Mesenchymal stem cell (in vitro differentiated cells and primary cell): ENCODE data around the gene OPCML.

Experiments
- DNase-seq: peaks from one replicate; pipeline ENCODE4 v3.0.0-alpha.2; 2013
- H2AFZ ChIP-seq: one replicate; pipeline ENCODE4 v1.6.1; 2013; ENCODE audit warnings: low read depth, mild to moderate bottlenecking, control low read depth, inconsistent platforms, low read length, moderate library complexity
- H2AK5ac ChIP-seq: 2 replicates; pipeline ENCODE4 v1.6.1; 2013; ENCODE audit warnings: low read length, moderate library complexity, mild to moderate bottlenecking, inconsistent platforms; ENCODE audit not compliant: severe bottlenecking
- H2BK120ac ChIP-seq: one replicate; pipeline ENCODE4 v1.6.1; 2013; ENCODE audit warnings: low read depth, mild to moderate bottlenecking, inconsistent platforms, low read length, moderate library complexity
- H2BK12ac ChIP-seq, 2 experiments: one replicate each; pipeline ENCODE4 v1.6.1; 2013; ENCODE audit warnings: inconsistent platforms in 2 of 2, low read length in 2 of 2, mild to moderate bottlenecking in 2 of 2, moderate library complexity in 2 of 2, control low read depth in 1 of 2
- H2BK15ac ChIP-seq: one replicate; pipeline ENCODE4 v1.6.1; 2013; ENCODE audit warnings: mild to moderate bottlenecking, low read depth, inconsistent platforms; ENCODE audit not compliant: poor library complexity, severe bottlenecking
- H2BK5ac ChIP-seq: 2 replicates; pipeline ENCODE4 v1.6.1; 2013; ENCODE audit warnings: low read depth, mild to moderate bottlenecking, low read length, control low read depth, inconsistent platforms; ENCODE audit not compliant: poor library complexity, severe bottlenecking
- H3K14ac ChIP-seq, 2 experiments: one replicate each; pipeline ENCODE4 v1.6.1; 2013; ENCODE audit warnings: inconsistent platforms in 2 of 2, low read length in 2 of 2, control low read depth in 1 of 2, mild to moderate bottlenecking in 1 of 2, moderate library complexity in 1 of 2
- H3K18ac ChIP-seq, 2 experiments: one replicate each; pipeline ENCODE4 v1.6.1; 2013; ENCODE audit warnings: inconsistent platforms in 2 of 2, low read length in 2 of 2, control low read depth in 1 of 2, low read depth in 1 of 2, mild to moderate bottlenecking in 1 of 2
- H3K23ac ChIP-seq, 2 experiments: one replicate each; pipeline ENCODE4 v1.6.1; 2013; ENCODE audit warnings: inconsistent platforms in 2 of 2, low read length in 2 of 2, mild to moderate bottlenecking in 2 of 2, moderate library complexity in 2 of 2, control low read depth in 1 of 2
- H3K27ac ChIP-seq: 2 replicates; pipeline ENCODE4 v1.5.1; 2013; ENCODE audit warnings: mild to moderate bottlenecking, moderate library complexity, low read length, control low read depth, inconsistent platforms; ENCODE audit not compliant: poor library complexity, severe bottlenecking
- H3K27me3 ChIP-seq, 2 experiments: 2 replicates each; pipeline versions ENCODE4 v1.6.1 to v1.7.0; 2013; ENCODE audit warnings: low read length in 2 of 2, mild to moderate bottlenecking in 2 of 2, moderate library complexity in 2 of 2, control low read depth in 1 of 2, inconsistent platforms in 1 of 2; ENCODE audit not compliant: control insufficient read depth in 1 of 2, insufficient read depth in 1 of 2
- H3K36me3 ChIP-seq, 2 experiments: 2 replicates each; pipeline versions ENCODE4 v1.6.1 to v1.7.0; 2013; ENCODE audit warnings: low read length in 2 of 2, control low read depth in 1 of 2, inconsistent platforms in 1 of 2, low read depth in 1 of 2, mild to moderate bottlenecking in 1 of 2; ENCODE audit not compliant: insufficient read depth in 2 of 2, control insufficient read depth in 1 of 2
- H3K4ac ChIP-seq, 2 experiments: one replicate each; pipeline ENCODE4 v1.6.1; 2013; ENCODE audit warnings: inconsistent platforms in 2 of 2, low read length in 2 of 2, mild to moderate bottlenecking in 2 of 2, moderate library complexity in 2 of 2, control low read depth in 1 of 2, low read depth in 1 of 2
- H3K4me1 ChIP-seq: 2 replicates; pipeline ENCODE4 v1.6.1; 2013; ENCODE audit warnings: low read depth, low read length, control low read depth; ENCODE audit not compliant: control insufficient read depth, insufficient read depth
- H3K4me2 ChIP-seq: 2 replicates; pipeline ENCODE4 v1.6.1; 2013; ENCODE audit warnings: low read length, mild to moderate bottlenecking, inconsistent platforms; ENCODE audit not compliant: poor library complexity, severe bottlenecking
- H3K4me3 ChIP-seq, 2 experiments: 2 replicates each; pipeline versions ENCODE4 v1.5.1 to v1.7.0; 2013; ENCODE audit warnings: low read length in 2 of 2, mild to moderate bottlenecking in 2 of 2, control low read depth in 1 of 2, low read depth in 1 of 2; ENCODE audit not compliant: insufficient read depth in 1 of 2
- H3K79me1 ChIP-seq: replicated peaks from 2 replicates; pipeline ENCODE4 v1.6.1; 2013; ENCODE audit warnings: mild to moderate bottlenecking, control low read depth, low read length, inconsistent platforms; ENCODE audit not compliant: poor library complexity, severe bottlenecking
- H3K9ac ChIP-seq: 2 replicates; pipeline ENCODE4 v1.7.0; 2013; ENCODE audit warnings: mild to moderate bottlenecking, low read length, moderate library complexity
- H3K9me3 ChIP-seq: 2 replicates; pipeline ENCODE4 v1.7.0; 2013; ENCODE audit warnings: mild to moderate bottlenecking, low read length; ENCODE audit not compliant: control insufficient read depth
- H4K8ac ChIP-seq: one replicate; pipeline ENCODE4 v1.6.1; 2013; ENCODE audit warnings: inconsistent platforms, mild to moderate bottlenecking, low read length, moderate library complexity
- H4K91ac ChIP-seq: one replicate; pipeline ENCODE4 v1.6.1; 2013; ENCODE audit warnings: mild to moderate bottlenecking, low read length, inconsistent platforms
- WGBS: methylation state at CpG from one replicate; pipeline ENCODE4 v1.1.7; 2013; ENCODE audit warnings: mixed read lengths; 5-methylcytosine and 5-hydroxymethylcytosine counted together

OPCML gene

DNA sequence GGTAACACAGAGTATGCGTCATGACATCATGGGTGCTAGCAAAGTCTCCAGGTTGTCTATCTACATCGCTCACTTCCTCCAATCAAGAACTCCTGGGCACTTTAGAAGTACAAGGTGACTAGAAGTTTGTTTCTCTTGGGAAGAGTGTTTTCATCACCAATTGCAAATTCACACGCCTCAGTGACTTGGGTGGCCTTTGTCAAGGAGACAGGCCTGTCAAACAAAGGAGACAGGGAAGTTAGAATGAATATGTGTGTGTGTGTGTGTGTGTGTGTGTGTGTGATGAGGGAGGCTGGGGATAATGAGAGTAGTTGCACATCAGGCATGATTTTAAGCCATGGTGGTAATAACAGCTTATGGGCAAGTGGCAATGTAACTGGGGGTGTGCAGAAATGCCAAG, 953.2 kb downstream of the OPCML start:
- no peaks in the 10 kb centered on the region for H3K27me3 ChIP-seq
- H3K4me1 ChIP-seq, result no peaks in the 10 kb centered on the region
- no peak overlapping the region for H3K23ac ChIP-seq
- no peak overlapping the region for H4K91ac ChIP-seq
- no peak overlapping the region for H3K14ac ChIP-seq
- no peak overlapping the region for H2AFZ ChIP-seq
- H3K18ac ChIP-seq, result no peak overlapping the region
- no peaks in the 10 kb centered on the region for H3K9me3 ChIP-seq
- peak overlapping the region; percentile 5 for H2AK5ac ChIP-seq
- H2BK12ac ChIP-seq, result peak overlapping the region in 1 of 2 experiments; percentile 43
- H3K9ac ChIP-seq, result no peak overlapping the region
- no peaks in the 10 kb centered on the region for H3K36me3 ChIP-seq
- H3K4ac ChIP-seq, result no peak overlapping the region
- H4K8ac ChIP-seq, result no peak overlapping the region
- no peak overlapping the region for H3K4me3 ChIP-seq
- H2BK15ac ChIP-seq, result no peak overlapping the region
- no peaks in the 10 kb centered on the region for H3K79me1 ChIP-seq
- WGBS, result 98% methylated on average over 2 of the region's 3 CpGs
- H3K4me2 ChIP-seq, result no peak overlapping the region
- H3K27ac ChIP-seq, result no peak overlapping the region
- no peak overlapping the region for H2BK5ac ChIP-seq
- no peak overlapping the region for H2BK120ac ChIP-seq
- DNase-seq, result no peak

DNA sequence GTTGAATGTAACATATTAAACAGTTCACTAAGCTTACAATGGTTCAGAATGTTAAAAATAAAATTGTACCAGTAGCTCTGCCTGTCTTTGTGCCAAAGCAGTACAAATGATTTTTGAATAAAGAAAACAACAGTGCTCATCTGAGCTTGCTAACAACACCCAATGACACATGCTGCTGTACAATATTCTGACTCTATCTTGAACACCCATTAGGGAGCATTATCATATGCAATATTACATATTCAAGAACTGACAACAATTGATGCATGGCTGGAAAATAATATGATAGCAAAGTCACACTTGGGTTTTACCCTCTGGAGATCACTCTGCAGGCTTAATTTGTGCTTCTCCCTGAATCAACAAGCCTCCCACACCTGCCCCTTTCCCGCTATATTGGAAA, 953.7 kb downstream of the OPCML start:
- Histone ChIP-seq H3K36me3 (no peaks in the 10 kb centered on the region), H3K4ac (no peak overlapping the region), H3K14ac (no peak overlapping the region), H2BK12ac (no peak overlapping the region), H3K4me3 (no peak overlapping the region), H4K91ac (no peak overlapping the region), H4K8ac (no peak overlapping the region), H3K4me2 (no peak overlapping the region), H3K9me3 (no peaks in the 10 kb centered on the region), H3K27ac (no peak overlapping the region), H2BK5ac (no peak overlapping the region), H3K4me1 (no peaks in the 10 kb centered on the region), H2AFZ (no peak overlapping the region), H3K23ac (no peak overlapping the region), H2BK120ac (no peak overlapping the region), H3K27me3 (no peaks in the 10 kb centered on the region), H2AK5ac (no peak overlapping the region), H3K79me1 (no peaks in the 10 kb centered on the region), H3K18ac (no peak overlapping the region), H3K9ac (no peak overlapping the region), H2BK15ac (no peak overlapping the region)
- no peak for DNase-seq
- no CpG with 5 or more reads among the region's 1 CpG for WGBS

DNA sequence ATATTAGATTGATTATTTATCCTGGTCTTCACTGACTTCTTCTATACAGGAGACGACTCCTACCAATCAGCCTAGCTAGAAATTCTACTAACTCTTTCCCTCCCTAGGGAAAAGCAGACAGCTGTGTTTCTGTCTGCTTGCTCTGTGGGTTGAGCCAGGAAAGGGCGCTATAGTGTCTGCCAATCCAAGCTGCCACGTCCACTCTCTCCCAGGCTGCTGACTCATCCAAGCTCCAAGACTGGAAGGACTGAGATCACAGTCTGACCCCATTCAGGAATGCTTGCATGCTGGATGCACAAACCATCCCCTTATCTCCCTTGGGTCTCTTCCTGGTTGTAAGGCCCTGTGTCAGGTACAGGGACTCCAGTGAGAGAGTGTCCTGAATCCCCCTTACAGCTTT, 955.6 kb downstream of the OPCML start:
- Histone ChIP-seq H3K18ac (peak overlapping the region in 1 of 2 experiments; percentile 11), H3K27me3 (no peaks in the 10 kb centered on the region), H3K27ac (peak overlapping the region; percentile 77), H3K4me1 (no peaks in the 10 kb centered on the region), H2AK5ac (no peak overlapping the region), H2BK15ac (no peak overlapping the region), H2BK5ac (no peak overlapping the region), H3K9me3 (peaks cover 4% of the 10 kb centered on the region), H3K4ac (no peak overlapping the region), H2BK120ac (no peak overlapping the region), H2AFZ (no peak overlapping the region), H3K79me1 (no peaks in the 10 kb centered on the region), H4K91ac (no peak overlapping the region), H3K36me3 (no peaks in the 10 kb centered on the region), H3K14ac (no peak overlapping the region), H3K4me2 (no peak overlapping the region), H3K4me3 (no peak overlapping the region), H3K9ac (no peak overlapping the region), H3K23ac (no peak overlapping the region), H2BK12ac (no peak overlapping the region), H4K8ac (no peak overlapping the region)
- WGBS, result 13% methylated on average over 3 of the region's 3 CpGs
- DNase-seq, result peak; percentile 97

DNA sequence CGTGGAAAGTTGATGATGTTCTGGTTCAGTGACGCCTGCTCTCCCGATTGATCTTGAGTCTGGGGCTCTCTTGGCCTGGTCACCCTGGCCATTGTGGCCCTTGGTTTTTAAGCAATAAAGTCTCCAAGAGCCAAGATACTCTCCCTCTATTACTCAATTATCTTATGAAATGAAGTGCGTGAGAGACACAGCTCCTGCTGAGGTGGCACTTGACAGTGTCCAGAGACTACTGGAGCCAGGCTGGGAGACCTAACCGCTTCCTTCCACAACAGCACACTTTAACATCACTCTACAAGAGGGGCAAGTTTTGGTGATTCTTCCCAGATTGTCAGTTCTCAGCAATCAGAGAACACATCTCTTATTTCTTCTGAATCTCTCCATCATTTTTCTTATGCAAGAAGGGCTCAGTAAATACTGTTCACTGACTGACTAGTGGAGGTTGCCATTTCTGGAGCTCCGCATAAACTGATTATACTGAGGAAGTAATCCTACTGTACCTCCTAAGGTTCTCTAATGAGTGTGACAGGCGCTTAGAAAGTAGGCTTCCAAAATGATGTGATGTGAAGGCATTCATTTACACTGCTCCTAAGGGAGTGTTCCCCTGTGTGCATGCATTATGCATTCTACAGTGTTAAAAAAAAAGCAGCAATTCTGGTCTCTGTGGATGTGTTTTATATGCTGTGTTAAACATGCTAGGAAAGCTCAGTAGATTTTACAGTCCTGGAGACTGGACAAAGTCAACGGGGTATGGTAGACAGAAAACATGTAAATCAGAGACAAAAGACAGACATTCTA, 968.0 kb downstream of the OPCML start:
- no peaks in the 10 kb centered on the region for H3K36me3 ChIP-seq
- H3K18ac ChIP-seq, result no peak overlapping the region
- no peak overlapping the region for H2AK5ac ChIP-seq
- no peak overlapping the region for H3K4me2 ChIP-seq
- no peak overlapping the region for H2BK12ac ChIP-seq
- no peak overlapping the region for H2AFZ ChIP-seq
- H3K4me3 ChIP-seq, result no peak overlapping the region
- no peaks in the 10 kb centered on the region for H3K4me1 ChIP-seq
- H4K8ac ChIP-seq, result no peak overlapping the region
- H3K27ac ChIP-seq, result no peak overlapping the region
- DNase-seq, result peak; percentile 16
- no peak overlapping the region for H2BK120ac ChIP-seq
- no peak overlapping the region for H4K91ac ChIP-seq
- H3K27me3 ChIP-seq, result peaks cover 0 to 8% of the 10 kb centered on the region in 2 experiments
- no peak overlapping the region for H3K9ac ChIP-seq
- no peak overlapping the region for H2BK5ac ChIP-seq
- H2BK15ac ChIP-seq, result no peak overlapping the region
- no peaks in the 10 kb centered on the region for H3K79me1 ChIP-seq
- H3K23ac ChIP-seq, result no peak overlapping the region
- H3K9me3 ChIP-seq, result peaks cover 19% of the 10 kb centered on the region
- no peak overlapping the region for H3K14ac ChIP-seq
- H3K4ac ChIP-seq, result no peak overlapping the region
- WGBS, result 74% methylated on average over 7 of the region's 8 CpGs
